ENCODE data around the gene KPNA6. TPM values are rescaled to one million over a fixed set of nuclear protein-coding genes. Genes with fewer than 3 reads are reported as not detected.

The KPNA6 gene
- total and polyA plus RNA-seq, 9 of the 15 experiments (the other 6 are each of a cell fraction or from before 2014, with no cell fraction given), result 20.1 to 54.6 (median 32.2) TPM

DNA sequence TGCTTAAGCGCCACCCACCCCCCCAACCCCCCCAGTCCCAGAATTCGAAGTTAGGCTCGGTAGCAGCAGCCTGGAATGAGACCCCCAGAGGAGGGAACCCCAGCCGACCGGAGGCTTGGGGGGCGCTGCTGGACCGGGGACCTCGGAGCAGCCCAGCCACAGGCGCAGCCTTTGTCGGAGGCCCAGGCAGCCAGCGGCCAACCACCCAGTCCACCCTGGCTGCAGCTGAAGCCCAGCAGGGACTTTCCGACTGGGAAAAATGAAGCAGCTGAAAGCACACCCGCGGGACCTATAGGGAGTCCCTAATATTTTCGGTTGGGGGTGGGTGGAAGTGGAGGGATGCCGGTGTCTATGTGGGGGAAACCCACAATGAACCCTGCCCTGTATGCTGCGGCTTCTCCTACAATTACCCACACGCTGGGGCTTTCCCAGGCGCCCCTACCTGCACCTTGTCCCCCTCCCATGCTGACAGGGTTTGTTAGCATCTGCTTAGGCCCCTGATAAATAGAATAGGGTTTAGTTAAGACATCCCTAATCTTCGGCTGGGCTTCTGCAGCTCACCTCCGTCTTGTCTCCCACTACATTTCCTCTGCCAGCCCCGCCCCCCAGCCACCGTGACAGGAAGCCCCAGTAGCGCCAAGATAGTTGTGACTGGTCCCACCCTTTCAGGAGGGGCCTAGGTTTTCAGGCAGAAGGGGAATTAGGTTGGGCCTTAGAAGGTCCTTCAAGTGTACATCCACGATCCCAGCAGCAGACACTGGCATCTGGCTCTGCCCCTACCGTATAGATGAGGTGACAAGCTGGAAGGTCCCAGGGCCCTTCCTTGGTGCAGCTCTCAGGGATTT, 93.4 kb downstream of the KPNA6 start (continued):
- TF ChIP-seq, protein P1, sequence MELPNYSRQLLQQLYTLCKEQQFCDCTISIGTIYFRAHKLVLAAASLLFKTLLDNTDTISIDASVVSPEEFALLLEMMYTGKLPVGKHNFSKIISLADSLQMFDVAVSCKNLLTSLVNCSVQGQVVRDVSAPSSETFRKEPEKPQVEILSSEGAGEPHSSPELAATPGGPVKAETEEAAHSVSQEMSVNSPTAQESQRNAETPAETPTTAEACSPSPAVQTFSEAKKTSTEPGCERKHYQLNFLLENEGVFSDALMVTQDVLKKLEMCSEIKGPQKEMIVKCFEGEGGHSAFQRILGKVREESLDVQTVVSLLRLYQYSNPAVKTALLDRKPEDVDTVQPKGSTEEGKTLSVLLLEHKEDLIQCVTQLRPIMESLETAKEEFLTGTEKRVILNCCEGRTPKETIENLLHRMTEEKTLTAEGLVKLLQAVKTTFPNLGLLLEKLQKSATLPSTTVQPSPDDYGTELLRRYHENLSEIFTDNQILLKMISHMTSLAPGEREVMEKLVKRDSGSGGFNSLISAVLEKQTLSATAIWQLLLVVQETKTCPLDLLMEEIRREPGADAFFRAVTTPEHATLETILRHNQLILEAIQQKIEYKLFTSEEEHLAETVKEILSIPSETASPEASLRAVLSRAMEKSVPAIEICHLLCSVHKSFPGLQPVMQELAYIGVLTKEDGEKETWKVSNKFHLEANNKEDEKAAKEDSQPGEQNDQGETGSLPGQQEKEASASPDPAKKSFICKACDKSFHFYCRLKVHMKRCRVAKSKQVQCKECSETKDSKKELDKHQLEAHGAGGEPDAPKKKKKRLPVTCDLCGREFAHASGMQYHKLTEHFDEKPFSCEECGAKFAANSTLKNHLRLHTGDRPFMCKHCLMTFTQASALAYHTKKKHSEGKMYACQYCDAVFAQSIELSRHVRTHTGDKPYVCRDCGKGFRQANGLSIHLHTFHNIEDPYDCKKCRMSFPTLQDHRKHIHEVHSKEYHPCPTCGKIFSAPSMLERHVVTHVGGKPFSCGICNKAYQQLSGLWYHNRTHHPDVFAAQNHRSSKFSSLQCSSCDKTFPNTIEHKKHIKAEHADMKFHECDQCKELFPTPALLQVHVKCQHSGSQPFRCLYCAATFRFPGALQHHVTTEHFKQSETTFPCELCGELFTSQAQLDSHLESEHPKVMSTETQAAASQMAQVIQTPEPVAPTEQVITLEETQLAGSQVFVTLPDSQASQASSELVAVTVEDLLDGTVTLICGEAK (IDR thresholded peaks at IDR 0.05), result no peak
- TF ChIP-seq, protein P1 (CRISPR knock-in tag; IDR thresholded peaks at IDR 0.05), result no peak
- TF ChIP-seq RBFOX2 (IDR thresholded peaks at IDR 0.05; ENCODE audit: low read depth, low read length) (peak; percentile 48), ZFPM2 (CRISPR knock-in tag; IDR thresholded peaks at IDR 0.05) (no peak), JUND (IDR thresholded peaks at IDR 0.05; ENCODE audit: borderline replicate concordance, low read depth, low read length) (peak; percentile 15; the same call in 1 of the 2 replicates), JUND (tag; IDR thresholded peaks at IDR 0.05; ENCODE audit: borderline replicate concordance, low read depth, low read length) (no peak), ZNF668 (CRISPR knock-in tag; IDR thresholded peaks at IDR 0.05) (no peak), ZNF277 (CRISPR knock-in tag; IDR thresholded peaks at IDR 0.05; ENCODE audit: borderline replicate concordance) (no peak), MTA3 (IDR thresholded peaks at IDR 0.05; ENCODE audit: borderline replicate concordance) (peak; percentile 12; the same call in 1 of the 2 replicates), NFIX (CRISPR knock-in tag; IDR thresholded peaks at IDR 0.05; ENCODE audit: low read depth) (no peak), GABPB2 (CRISPR knock-in tag; conservative IDR thresholded peaks at IDR 0.05) (no peak), CGGBP1 (CRISPR knock-in tag; IDR thresholded peaks at IDR 0.05) (no peak), PHB (CRISPR knock-in tag; IDR thresholded peaks at IDR 0.05) (no peak), BCOR (IDR thresholded peaks at IDR 0.05) (no peak), MYBL2 (IDR thresholded peaks at IDR 0.05; ENCODE audit: low read depth) (no peak), MYBL2 (CRISPR knock-in tag; IDR thresholded peaks at IDR 0.05; ENCODE audit: borderline replicate concordance) (no peak)
